Suppressor macrophage treated with lipopolysaccharide for 1 hour (primary cell): ENCODE measurements around the gene CDKN2C.
"Not testable (repeated sequence)": the region's sequence is repeated elsewhere in the genome, so short reads cannot be mapped to it uniquely, and the experiment has no call there.

Experiments used
- DNase-seq, 3 donors: peaks; one replicate each; pipeline ENCODE4 v3.0.0-alpha.2; 2020 to 2022

The CDKN2C gene

GRCh38 chr1:50969611-50970508 lies at the start of gene CDKN2C:
CDKN2C (plus strand) TSS chr1:50970245; CDS start chr1:50970369, 124 bp downstream.
- DNase-seq: peak; percentile 44 to 58 (median 51)

- no peak for DNase-seq
Measured at GRCh38 chr1:50920409-50920808, 49.6 kb upstream of the CDKN2C start.

- no peak for DNase-seq
Measured at GRCh38 chr1:50921029-50921428, 49.0 kb upstream of the CDKN2C start.

- DNase-seq: no peak
Measured at GRCh38 chr1:50923564-50923963, 46.5 kb upstream of the CDKN2C start.

- DNase-seq: peak; percentile 24 to 74 (median 72)
Measured at GRCh38 chr1:50929376-50929958, 40.6 kb upstream of the CDKN2C start.

GRCh38 chr1:50930193-50930592 lies 39.9 kb upstream of the CDKN2C start:
- DNase-seq: no peak

- DNase-seq: peak; percentile 59 to 64 (median 61)
Measured at GRCh38 chr1:50930965-50931737, 38.9 kb upstream of the CDKN2C start.

GRCh38 chr1:50932043-50932442 lies 38.0 kb upstream of the CDKN2C start:
- DNase-seq: not testable (repeated sequence)

- DNase-seq: not testable (repeated sequence)
Measured at GRCh38 chr1:50933770-50934169, 36.3 kb upstream of the CDKN2C start.

- DNase-seq: no peak
Measured at GRCh38 chr1:50934838-50935237, 35.2 kb upstream of the CDKN2C start.

- DNase-seq: not testable (repeated sequence)
Measured at GRCh38 chr1:50935276-50935675, 34.8 kb upstream of the CDKN2C start.

- no peak for DNase-seq
Measured at GRCh38 chr1:50936321-50936720, 33.7 kb upstream of the CDKN2C start.

GRCh38 chr1:50940291-50940690 lies 29.8 kb upstream of the CDKN2C start:
- no peak for DNase-seq

GRCh38 chr1:50942334-50942733 lies 27.7 kb upstream of the CDKN2C start:
- DNase-seq: no peak

- DNase-seq: no peak
Measured at GRCh38 chr1:50949286-50949982, 20.6 kb upstream of the CDKN2C start.

GRCh38 chr1:50950396-50950795 lies 19.6 kb upstream of the CDKN2C start:
- DNase-seq: no peak

GRCh38 chr1:50952566-50952965 lies 17.5 kb upstream of the CDKN2C start:
- DNase-seq: not testable (repeated sequence)

GRCh38 chr1:50955116-50955515 lies 14.9 kb upstream of the CDKN2C start:
- DNase-seq: peak; percentile 22 to 32 (median 28)

- peak; percentile 34 to 48 (median 37) for DNase-seq
Measured at GRCh38 chr1:50959303-50959912, 10.6 kb upstream of the CDKN2C start.

GRCh38 chr1:50959913-50960844 lies 9.9 kb upstream of the CDKN2C start, which contains the start of gene FAF1:
FAF1 (minus strand) TSS chr1:50960267; CDS start chr1:50959811, 456 bp downstream.
- peak; percentile 97 to 98 (median 97) for DNase-seq

GRCh38 chr1:50964863-50965262 lies 5.2 kb upstream of the CDKN2C start:
- DNase-seq: no peak
